Thyroid gland (tissue), 4 donors: Measurements from ENCODE around the gene SCG2. TPM values are rescaled to one million over a fixed set of nuclear protein-coding genes. Genes with fewer than 3 reads are reported as not detected.

ENCODE experiments used
- DNase-seq, 2 donors: peaks; one replicate each; pipeline ENCODE4 v3.0.0-alpha.2; 2019
- H3K27ac ChIP-seq, 3 donors: fragments of 200-600 bp; sonication (generic); 1 replicate in 2 of 3; 2 replicates in 1 of 3; pipeline ENCODE4 v1.5.1; 2016 to 2019; ENCODE audit warnings: mild to moderate bottlenecking in 1 of 3, moderate library complexity in 1 of 3
- H3K27me3 ChIP-seq: fragments of 200-600 bp; sonication (generic); one replicate; pipeline ENCODE4 v1.5.1; 2019
- H3K36me3 ChIP-seq, 2 donors: fragments of 200-600 bp; sonication (generic); one replicate each; pipeline ENCODE4 v1.5.1; 2016 to 2019
- H3K4me1 ChIP-seq, 2 donors: fragments of 200-600 bp; sonication (generic); one replicate each; pipeline ENCODE4 v1.5.1; 2017 to 2019
- H3K4me3 ChIP-seq, 3 donors: fragments of 200-600 bp; sonication (generic); replicated peaks in 1 of 3; 1 replicate in 2 of 3; 2 replicates in 1 of 3; pipeline ENCODE4 v1.5.1; 2016; ENCODE audit warnings: mild to moderate bottlenecking in 1 of 3
- H3K9me3 ChIP-seq: fragments of 200-600 bp; sonication (generic); one replicate; pipeline ENCODE4 v1.5.1; 2017
- CTCF ChIP-seq, 6 experiments: fragments of 200-600 bp in 3 of 6; fragments of 450-650 bp in 3 of 6; sonication (generic) in 3 of 6; IDR thresholded peaks; one replicate each; pipeline ENCODE4 v1.5.1; 2016 to 2019; ENCODE audit warnings: antibody characterized with exemption in 6 of 6, mild to moderate bottlenecking in 2 of 6, inconsistent platforms in 1 of 6, moderate library complexity in 1 of 6
- POLR2A ChIP-seq, 2 donors: fragments of 450-650 bp; IDR thresholded peaks; one replicate each; pipeline ENCODE4 v1.6.1; 2017; ENCODE audit warnings: antibody characterized with exemption in 2 of 2, mild to moderate bottlenecking in 2 of 2, moderate library complexity in 1 of 2
- WGBS, 2 donors: methylation state at CpG; one replicate each; pipeline ENCODE4 v1.1.5; 2017; 5-methylcytosine and 5-hydroxymethylcytosine counted together
- intact Hi-C: fragments of 100-400 bp; cut with DNase I; formaldehyde crosslinking; loops from one replicate; pipeline ENCODE4 v1.15.1; 2023
- total RNA-seq, 4 donors: library from RNA; depleted of rRNA; stranded (reverse); fragments of >200 nt; gene quantifications; one replicate each; pipeline ENCODE4 v1.2.3, GENCODE V29; 2016

SCG2 gene
- total RNA-seq, 4 donors from 2014 or later = 0.78 to 11.1 (median 3.1) TPM

GRCh38 chr2:223621901-223622300 is 19.7 kb upstream of the SCG2 start:
- no peaks in the 10 kb centered on the region for H3K36me3 ChIP-seq
- no peak for DNase-seq
- WGBS, 2 donors = 52 to 66% methylated on average over 7 of the region's 7 CpGs
- TF ChIP-seq POLR2A (IDR thresholded peaks at IDR 0.05) = no peak
- TF ChIP-seq CTCF (IDR thresholded peaks at IDR 0.05) = no peak
- H3K4me3 ChIP-seq = no peak overlapping the region
- H3K27ac ChIP-seq = no peak overlapping the region
- no peaks in the 10 kb centered on the region for H3K9me3 ChIP-seq
- H3K27me3 ChIP-seq = no peaks in the 10 kb centered on the region
- H3K4me1 ChIP-seq = no peaks in the 10 kb centered on the region
- intact Hi-C loops = no loop called here

- no peak for TF ChIP-seq POLR2A (IDR thresholded peaks at IDR 0.05)
- no peak for TF ChIP-seq CTCF (IDR thresholded peaks at IDR 0.05)
- no peaks in the 10 kb centered on the region for H3K27me3 ChIP-seq
- no peak overlapping the region for H3K4me3 ChIP-seq
- DNase-seq = peak; percentile 25 to 44
- H3K36me3 ChIP-seq = no peaks in the 10 kb centered on the region
- no peak overlapping the region for H3K27ac ChIP-seq
- no peaks in the 10 kb centered on the region for H3K9me3 ChIP-seq
- no peaks in the 10 kb centered on the region for H3K4me1 ChIP-seq
- WGBS, 2 donors = 52 to 56% methylated on average over 7 of the region's 7 CpGs
- intact Hi-C loops = no loop called here
Observed at GRCh38 chr2:223619486-223620129, 17.4 kb upstream of the SCG2 start.

GRCh38 chr2:223618172-223619035 is 16.2 kb upstream of the SCG2 start:
- TF ChIP-seq CTCF (IDR thresholded peaks at IDR 0.05) (no peak), POLR2A (IDR thresholded peaks at IDR 0.05) (no peak)
- WGBS, 2 donors = 55 to 57% methylated on average over 13 of the region's 13 CpGs
- no peak for DNase-seq
- intact Hi-C loops = no loop called here
- Histone ChIP-seq H3K4me1 (peaks cover 0 to 2% of the 10 kb centered on the region in 2 donors), H3K27me3 (no peaks in the 10 kb centered on the region), H3K27ac (no peak overlapping the region), H3K36me3 (no peaks in the 10 kb centered on the region), H3K9me3 (no peaks in the 10 kb centered on the region), H3K4me3 (no peak overlapping the region)

GRCh38 chr2:223614534-223614933 is 12.4 kb upstream of the SCG2 start:
- no peak overlapping the region for H3K27ac ChIP-seq
- no peak overlapping the region for H3K4me3 ChIP-seq
- no peak for DNase-seq
- TF ChIP-seq CTCF (IDR thresholded peaks at IDR 0.05) (no peak), POLR2A (IDR thresholded peaks at IDR 0.05) (no peak)
- no peaks in the 10 kb centered on the region for H3K9me3 ChIP-seq
- no peaks in the 10 kb centered on the region for H3K27me3 ChIP-seq
- no peaks in the 10 kb centered on the region for H3K36me3 ChIP-seq
- WGBS, 2 donors = 90 to 100% methylated on average over 1 of the region's 1 CpG
- H3K4me1 ChIP-seq = peaks cover 0 to 4% of the 10 kb centered on the region in 2 donors
- intact Hi-C loops = no loop called here
